CD4-positive, alpha-beta T cell treated with Interleukin-17A for 1 hour (primary cell): ENCODE measurements around the gene MAD1L1.
"Not testable (repeated sequence)": the region's sequence is repeated elsewhere in the genome, so short reads cannot be mapped to it uniquely, and the experiment has no call there.

Experiments used
- DNase-seq: peaks from one replicate; pipeline ENCODE4 v3.0.0-alpha.2; 2020

The MAD1L1 gene

DNA sequence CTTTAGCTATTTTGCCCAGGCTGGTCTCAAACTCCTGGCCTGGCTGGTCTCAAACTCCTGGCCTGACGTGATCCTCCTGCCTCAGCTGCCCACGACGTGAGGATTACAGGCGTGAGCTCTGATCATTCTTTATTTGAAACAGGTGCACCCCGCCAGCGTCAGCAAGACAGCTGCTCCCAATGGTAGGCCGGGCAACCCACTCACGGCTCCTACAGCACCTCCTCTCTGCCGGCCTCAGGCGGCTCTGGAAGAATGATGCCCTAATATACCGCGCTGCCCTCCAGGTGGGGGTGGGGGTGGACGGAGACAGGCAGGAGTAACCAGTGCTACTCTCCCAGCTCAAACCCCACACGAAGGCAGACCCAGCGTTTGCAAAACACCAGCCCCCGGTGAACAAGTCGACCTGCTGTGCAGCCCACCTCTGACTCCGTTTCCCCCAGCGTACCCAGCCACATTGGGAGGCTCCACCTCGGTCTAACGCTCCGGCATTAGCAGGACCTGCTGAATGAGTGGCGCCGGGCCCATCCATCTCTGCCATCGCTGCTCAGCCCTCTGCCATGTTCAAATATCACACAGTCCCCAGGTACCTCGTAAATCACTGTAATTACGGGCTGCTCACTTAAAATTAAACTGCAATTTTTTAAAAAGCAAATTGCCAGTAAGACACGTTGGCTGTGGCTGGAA is 414.0 kb downstream of the MAD1L1 start:
- no peak for DNase-seq

GRCh38 chr7:1817061-1817712 is 415.6 kb downstream of the MAD1L1 start:
- no peak for DNase-seq

DNA sequence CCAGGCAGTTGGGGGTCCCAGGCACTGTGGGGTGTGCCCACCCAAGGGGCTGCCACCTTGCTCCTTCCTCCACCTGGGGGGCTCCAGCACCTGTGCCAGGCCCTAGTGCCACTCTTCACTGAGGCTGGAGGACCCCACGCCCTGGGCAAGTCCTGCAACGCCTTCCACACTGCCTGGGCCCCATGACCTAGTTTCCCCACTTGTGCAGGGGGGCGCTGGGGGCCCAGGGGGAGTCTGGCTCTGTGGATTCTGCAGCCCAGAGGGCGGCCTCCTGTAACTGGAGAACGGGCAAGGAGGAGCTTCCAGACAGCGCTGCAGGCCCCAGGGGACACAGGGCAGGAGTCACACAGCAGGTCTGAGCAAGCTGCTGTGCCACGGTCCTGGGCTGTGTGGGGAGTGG is 416.3 kb downstream of the MAD1L1 start:
- DNase-seq, result not testable (repeated sequence)

GRCh38 chr7:1815551-1816281 is 417.0 kb downstream of the MAD1L1 start:
- not testable (repeated sequence) for DNase-seq

DNA sequence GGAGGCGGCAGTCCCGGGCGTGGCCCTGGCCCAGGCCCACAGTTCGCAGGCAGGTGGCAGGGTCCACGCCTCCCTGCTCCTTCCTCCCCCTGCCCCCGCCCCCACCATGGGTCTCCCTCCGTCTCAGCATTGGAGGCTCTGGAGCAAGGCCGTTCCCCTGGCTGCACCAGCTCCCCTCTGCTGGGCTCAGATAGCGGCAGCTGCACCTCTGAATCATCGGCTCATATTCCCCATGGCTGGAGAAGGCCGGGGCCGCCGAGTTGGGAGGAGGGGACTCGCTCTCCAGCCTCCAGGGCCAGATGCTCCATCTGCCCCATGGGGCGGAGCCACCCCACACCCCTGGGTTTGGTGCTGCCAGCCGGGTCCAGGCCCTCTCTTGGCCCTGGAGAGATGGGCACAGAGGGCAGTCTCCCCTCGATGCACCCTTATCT is 417.7 kb downstream of the MAD1L1 start:
- DNase-seq, result no peak

- no peak for DNase-seq
Observed at GRCh38 chr7:1814089-1814811, 418.5 kb downstream of the MAD1L1 start.

DNA sequence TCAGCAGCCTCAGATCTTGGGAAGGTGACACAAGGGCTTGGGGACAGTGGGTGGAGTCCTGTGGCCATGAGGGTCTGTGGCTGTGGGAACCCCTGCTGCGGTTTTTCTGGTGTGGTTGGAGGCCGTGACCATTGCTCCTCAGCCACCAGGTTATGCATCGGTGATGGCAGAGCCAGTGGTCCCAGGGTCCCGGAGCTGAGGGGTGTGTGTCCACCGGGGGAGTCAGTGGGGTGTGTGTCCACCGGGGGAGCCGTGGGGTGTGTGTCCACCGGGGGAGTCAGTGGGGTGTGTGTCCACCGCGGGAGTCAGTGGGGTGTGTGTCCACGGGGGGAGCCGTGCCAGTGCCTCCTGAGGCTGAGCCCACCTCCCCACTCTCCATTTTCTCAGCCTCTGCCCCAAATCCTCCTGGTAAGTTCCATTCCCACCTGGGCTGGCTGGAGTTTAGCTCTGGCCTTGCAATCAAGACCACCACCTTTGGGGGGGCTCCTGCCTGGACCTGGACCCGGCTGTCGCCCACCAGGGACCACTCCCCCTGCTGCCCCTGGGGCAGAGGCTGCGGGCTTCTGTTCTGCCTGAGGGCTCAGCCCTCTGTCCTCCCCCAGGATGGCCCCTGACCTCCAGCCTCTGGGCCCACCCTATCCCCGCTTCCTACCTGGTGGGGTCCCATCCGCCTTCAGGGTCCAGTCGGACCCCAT is 419.2 kb downstream of the MAD1L1 start:
- no peak for DNase-seq

DNA sequence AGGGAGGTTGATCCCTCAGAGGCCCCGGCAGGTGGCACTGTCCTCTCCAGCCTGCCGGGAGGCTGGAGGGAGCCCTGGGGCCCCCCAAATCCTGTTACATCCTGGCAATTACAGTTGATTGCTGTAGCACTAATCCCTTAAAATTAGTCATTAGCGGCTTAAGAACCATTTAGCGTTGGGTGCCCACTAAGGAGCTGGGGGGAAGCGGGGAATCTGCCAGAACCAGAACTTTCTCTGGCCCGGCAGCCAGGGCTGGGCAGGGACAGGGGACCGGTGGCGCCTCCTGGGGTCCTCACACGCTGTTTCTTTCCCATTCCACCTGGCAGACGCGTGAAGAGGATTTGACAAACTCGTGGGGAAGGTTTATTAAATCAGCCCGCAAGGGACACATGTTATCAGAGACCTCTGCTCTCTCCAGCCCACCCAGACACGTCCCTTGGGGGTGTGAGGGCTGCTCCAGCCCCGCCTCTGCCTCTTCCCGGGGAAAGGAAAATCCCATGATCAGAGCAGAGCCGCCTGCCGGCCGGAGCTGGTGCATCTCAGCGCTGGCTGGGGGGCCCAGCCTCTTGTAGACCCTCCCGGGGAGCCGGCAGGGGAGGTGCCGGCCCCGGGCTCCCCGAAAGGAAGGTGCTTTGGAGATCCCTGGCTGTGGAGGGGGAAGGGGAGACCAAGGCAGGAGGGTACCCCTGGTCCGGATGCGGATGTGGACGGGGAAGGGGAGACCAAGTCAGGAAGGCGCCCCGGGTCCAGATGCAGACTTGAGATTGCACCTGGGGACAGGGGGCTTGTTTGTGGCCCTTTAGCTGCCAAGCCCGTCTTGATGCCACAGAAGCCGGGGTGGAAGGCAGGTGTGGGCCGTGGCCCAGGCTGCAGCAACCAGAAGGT is 420.0 kb downstream of the MAD1L1 start:
- DNase-seq, result no peak

- DNase-seq, result no peak
Observed at GRCh38 chr7:1811850-1812508, 420.8 kb downstream of the MAD1L1 start.

GRCh38 chr7:1810961-1811849 is 421.5 kb downstream of the MAD1L1 start:
- no peak for DNase-seq

DNA sequence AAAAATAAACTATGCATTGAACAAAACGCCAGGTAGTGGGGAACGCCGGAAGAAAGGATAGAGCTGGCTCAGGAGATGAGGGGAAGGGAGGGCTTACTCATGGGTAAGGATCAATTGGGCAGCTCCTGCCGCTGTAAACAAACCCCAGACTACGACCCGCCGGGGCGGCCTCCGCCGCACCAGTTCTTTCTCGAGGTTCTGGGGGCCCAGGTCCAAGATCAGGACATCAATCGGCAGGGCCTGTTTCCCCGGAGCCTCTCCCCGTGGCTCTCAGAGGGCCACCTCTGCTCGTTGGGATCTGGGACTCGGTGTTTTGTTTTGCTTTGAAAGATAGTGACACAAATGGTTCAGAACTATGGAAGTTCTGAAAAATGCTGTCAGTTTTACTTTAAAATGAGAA is 422.2 kb downstream of the MAD1L1 start:
- no peak for DNase-seq

GRCh38 chr7:1809601-1810258 is 423.0 kb downstream of the MAD1L1 start:
- DNase-seq, result no peak

DNA sequence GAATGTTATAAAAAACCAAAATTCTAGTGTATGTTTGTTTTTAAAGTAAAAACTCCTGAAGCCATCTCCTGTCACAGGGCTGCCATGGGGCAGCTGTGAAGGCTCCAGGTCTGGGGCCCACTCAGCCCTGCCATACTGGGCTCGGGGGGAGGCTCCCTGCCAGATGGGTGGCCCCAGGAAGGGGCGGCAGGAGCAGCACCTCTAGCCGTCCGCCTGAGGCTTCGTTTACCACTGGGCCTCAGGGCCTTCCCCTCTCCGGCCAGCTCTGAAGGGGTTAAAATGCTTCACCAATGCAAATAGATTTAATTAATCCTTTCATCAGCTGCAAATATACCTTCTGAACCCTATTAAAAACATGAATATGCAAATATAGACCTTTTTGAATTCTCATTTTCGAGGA is 423.7 kb downstream of the MAD1L1 start:
- DNase-seq, result no peak

GRCh38 chr7:1807821-1808600 is 424.7 kb downstream of the MAD1L1 start:
- no peak for DNase-seq

GRCh38 chr7:1806354-1806753 is 426.4 kb downstream of the MAD1L1 start:
- DNase-seq, result no peak

- DNase-seq, result no peak
Observed at GRCh38 chr7:1804310-1804709, 428.4 kb downstream of the MAD1L1 start.

DNA sequence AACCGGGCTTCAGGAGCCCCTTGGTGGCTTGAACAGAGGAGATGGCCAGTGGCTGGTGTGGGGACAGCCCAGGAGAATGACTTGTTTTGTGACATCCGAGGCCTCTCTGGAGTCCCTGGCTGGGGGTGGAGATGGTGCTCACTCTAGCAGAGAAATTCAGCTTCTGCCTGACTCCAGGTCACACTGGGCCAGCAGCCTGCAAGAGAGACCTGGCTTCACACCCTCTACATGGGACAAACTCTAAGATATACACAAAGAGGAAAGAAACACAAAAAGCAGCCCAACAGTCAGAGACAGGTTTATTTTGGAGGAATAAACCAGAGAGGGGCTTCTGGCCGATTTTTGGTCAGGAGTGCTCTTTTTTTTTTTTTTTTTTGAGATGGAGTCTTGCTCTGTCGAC is 429.8 kb downstream of the MAD1L1 start:
- DNase-seq, result no peak

GRCh38 chr7:1800902-1801301 is 431.8 kb downstream of the MAD1L1 start:
- no peak for DNase-seq

- DNase-seq, result no peak
Observed at GRCh38 chr7:1798191-1798590, 434.6 kb downstream of the MAD1L1 start.
